Neural progenitor cell (in vitro differentiated cells): ENCODE results near the gene DISC1. TPM values are rescaled to one million over a fixed set of nuclear protein-coding genes. Genes with fewer than 3 reads are reported as not detected.

Source experiments
- DNase-seq: peaks from one replicate; pipeline ENCODE4 v3.0.0-alpha.2; 2016; ENCODE audit warnings: low spot score
- H2AFZ ChIP-seq: fragments of 200-600 bp; sonication (generic); replicated peaks from 2 replicates; pipeline ENCODE4 v1.6.1; 2016; ENCODE audit warnings: antibody characterized with exemption
- H3F3A ChIP-seq: fragments of 200-600 bp; sonication (generic); 2 replicates; pipeline ENCODE4 v1.6.1; 2016; ENCODE audit warnings: antibody characterized with exemption, low read depth
- H3K27ac ChIP-seq: fragments of 200-600 bp; sonication (generic); 2 replicates; pipeline ENCODE4 v1.5.1; 2016; ENCODE audit warnings: mild to moderate bottlenecking
- H3K27me3 ChIP-seq: fragments of 200-600 bp; sonication (generic); 2 replicates; pipeline ENCODE4 v1.6.1; 2016; ENCODE audit warnings: mild to moderate bottlenecking, moderate library complexity
- H3K36me3 ChIP-seq: fragments of 200-600 bp; sonication (generic); 2 replicates; pipeline ENCODE4 v1.5.1; 2016
- H3K4me1 ChIP-seq: fragments of 200-600 bp; sonication (generic); 2 replicates; pipeline ENCODE4 v1.6.1; 2016; ENCODE audit warnings: mixed run types
- H3K4me2 ChIP-seq: fragments of 200-600 bp; sonication (generic); 2 replicates; pipeline ENCODE4 v1.6.1; 2016
- H3K4me3 ChIP-seq: fragments of 200-600 bp; sonication (generic); 2 replicates; pipeline ENCODE4 v1.5.1; 2016
- H3K79me2 ChIP-seq: fragments of 200-600 bp; sonication (generic); 2 replicates; pipeline ENCODE4 v1.6.1; 2016; ENCODE audit warnings: low read depth
- H3K9ac ChIP-seq: fragments of 200-600 bp; sonication (generic); 2 replicates; pipeline ENCODE4 v1.6.1; 2016
- H3K9me3 ChIP-seq: fragments of 200-600 bp; sonication (generic); 2 replicates; pipeline ENCODE4 v1.5.1; 2016; ENCODE audit warnings: low read depth
- H4K20me1 ChIP-seq: fragments of 200-600 bp; sonication (generic); 2 replicates; pipeline ENCODE4 v1.6.1; 2016; ENCODE audit warnings: low read depth
- H3K27ac Mint-ChIP-seq: 3 replicates; pipeline ENCODE4 v1.8.0; 2021; ENCODE audit warnings: mixed read lengths
- H3K27me3 Mint-ChIP-seq: 2 replicates; pipeline ENCODE4 v1.8.0; 2022; ENCODE audit warnings: low read depth, mild to moderate bottlenecking, inconsistent platforms, moderate library complexity, mixed read lengths; ENCODE audit not compliant: insufficient read depth
- H3K36me3 Mint-ChIP-seq: 3 replicates; pipeline ENCODE4 v1.8.0; 2021; ENCODE audit warnings: mixed read lengths
- H3K4me1 Mint-ChIP-seq: 3 replicates; pipeline ENCODE4 v1.8.0; 2021; ENCODE audit warnings: mixed read lengths
- H3K4me3 Mint-ChIP-seq: 3 replicates; pipeline ENCODE4 v1.8.0; 2021; ENCODE audit warnings: mild to moderate bottlenecking, moderate library complexity, mixed read lengths
- H3K9me3 Mint-ChIP-seq: 3 replicates; pipeline ENCODE4 v1.8.0; 2020; ENCODE audit warnings: mixed read lengths
- EZH2 ChIP-seq: fragments of 200-600 bp; sonication (generic); IDR thresholded peaks from 2 replicates; pipeline ENCODE4 v1.6.1; 2017; ENCODE audit warnings: antibody characterized with exemption, mild to moderate bottlenecking, moderate library complexity
- EZH2phosphoT487 ChIP-seq: fragments of 200-600 bp; sonication (generic); IDR thresholded peaks from 2 replicates; pipeline ENCODE4 v1.6.1; 2017; ENCODE audit warnings: antibody characterized with exemption
- total RNA-seq: library from RNA; depleted of rRNA; stranded (reverse); fragments of >200 nt; gene quantifications from 2 replicates; pipeline ENCODE4 v1.2.3, GENCODE V29; 2015; ENCODE audit warnings: low replicate concordance
- TF ChIP-seq, protein P1 (sequence below): fragments of 200-600 bp; sonication (generic); IDR thresholded peaks from 2 replicates; pipeline ENCODE4 v1.5.1; 2017; ENCODE audit warnings: antibody characterized with exemption, mild to moderate bottlenecking

The DISC1 gene
- total RNA-seq, 1 donor from 2014 or later = 1.8 TPM

DNA sequence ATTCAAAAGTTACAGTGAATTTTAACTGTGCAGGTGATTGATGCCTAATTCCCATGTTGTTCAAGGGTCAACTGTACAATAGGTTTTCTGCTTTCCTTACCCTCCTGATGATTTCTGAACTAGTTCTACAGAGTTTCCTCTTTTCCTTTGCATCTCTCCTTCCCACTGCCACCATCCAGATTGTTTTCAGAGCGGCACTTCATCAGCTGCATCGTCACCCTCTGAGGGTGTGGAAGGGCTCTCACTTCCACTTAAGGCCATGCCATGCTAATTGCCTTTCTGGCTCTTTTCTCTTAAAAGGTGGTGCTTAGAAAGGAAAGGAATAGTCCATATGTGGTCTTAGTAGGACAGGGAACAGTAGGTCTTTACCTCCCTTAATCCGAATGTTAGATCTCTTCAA, 39.1 kb downstream of the DISC1 start:
- no peak overlapping the region for H3K27ac ChIP-seq
- no peak overlapping the region for H2AFZ ChIP-seq
- peaks cover 2% of the 10 kb centered on the region for H3K27me3 Mint-ChIP-seq
- no peaks in the 10 kb centered on the region for H3K79me2 ChIP-seq
- H3F3A ChIP-seq = no peaks in the 10 kb centered on the region
- no peak overlapping the region for H3K4me2 ChIP-seq
- TF ChIP-seq EZH2phosphoT487 (no peak), EZH2 (no peak)
- TF ChIP-seq, protein P1, sequence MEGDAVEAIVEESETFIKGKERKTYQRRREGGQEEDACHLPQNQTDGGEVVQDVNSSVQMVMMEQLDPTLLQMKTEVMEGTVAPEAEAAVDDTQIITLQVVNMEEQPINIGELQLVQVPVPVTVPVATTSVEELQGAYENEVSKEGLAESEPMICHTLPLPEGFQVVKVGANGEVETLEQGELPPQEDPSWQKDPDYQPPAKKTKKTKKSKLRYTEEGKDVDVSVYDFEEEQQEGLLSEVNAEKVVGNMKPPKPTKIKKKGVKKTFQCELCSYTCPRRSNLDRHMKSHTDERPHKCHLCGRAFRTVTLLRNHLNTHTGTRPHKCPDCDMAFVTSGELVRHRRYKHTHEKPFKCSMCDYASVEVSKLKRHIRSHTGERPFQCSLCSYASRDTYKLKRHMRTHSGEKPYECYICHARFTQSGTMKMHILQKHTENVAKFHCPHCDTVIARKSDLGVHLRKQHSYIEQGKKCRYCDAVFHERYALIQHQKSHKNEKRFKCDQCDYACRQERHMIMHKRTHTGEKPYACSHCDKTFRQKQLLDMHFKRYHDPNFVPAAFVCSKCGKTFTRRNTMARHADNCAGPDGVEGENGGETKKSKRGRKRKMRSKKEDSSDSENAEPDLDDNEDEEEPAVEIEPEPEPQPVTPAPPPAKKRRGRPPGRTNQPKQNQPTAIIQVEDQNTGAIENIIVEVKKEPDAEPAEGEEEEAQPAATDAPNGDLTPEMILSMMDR = no peak
- no peaks in the 10 kb centered on the region for H3K36me3 ChIP-seq
- no peaks in the 10 kb centered on the region for H3K36me3 Mint-ChIP-seq
- peaks cover 10% of the 10 kb centered on the region for H3K4me1 Mint-ChIP-seq
- peaks cover 17% of the 10 kb centered on the region for H3K9me3 Mint-ChIP-seq
- H3K4me3 Mint-ChIP-seq = no peak overlapping the region
- no peak overlapping the region for H3K4me3 ChIP-seq
- no peaks in the 10 kb centered on the region for H4K20me1 ChIP-seq
- peaks cover 4% of the 10 kb centered on the region for H3K4me1 ChIP-seq
- peaks cover 3% of the 10 kb centered on the region for H3K9me3 ChIP-seq
- no peak overlapping the region for H3K9ac ChIP-seq
- no peak overlapping the region for H3K27ac Mint-ChIP-seq
- H3K27me3 ChIP-seq = no peaks in the 10 kb centered on the region
- DNase-seq = no peak

DNA sequence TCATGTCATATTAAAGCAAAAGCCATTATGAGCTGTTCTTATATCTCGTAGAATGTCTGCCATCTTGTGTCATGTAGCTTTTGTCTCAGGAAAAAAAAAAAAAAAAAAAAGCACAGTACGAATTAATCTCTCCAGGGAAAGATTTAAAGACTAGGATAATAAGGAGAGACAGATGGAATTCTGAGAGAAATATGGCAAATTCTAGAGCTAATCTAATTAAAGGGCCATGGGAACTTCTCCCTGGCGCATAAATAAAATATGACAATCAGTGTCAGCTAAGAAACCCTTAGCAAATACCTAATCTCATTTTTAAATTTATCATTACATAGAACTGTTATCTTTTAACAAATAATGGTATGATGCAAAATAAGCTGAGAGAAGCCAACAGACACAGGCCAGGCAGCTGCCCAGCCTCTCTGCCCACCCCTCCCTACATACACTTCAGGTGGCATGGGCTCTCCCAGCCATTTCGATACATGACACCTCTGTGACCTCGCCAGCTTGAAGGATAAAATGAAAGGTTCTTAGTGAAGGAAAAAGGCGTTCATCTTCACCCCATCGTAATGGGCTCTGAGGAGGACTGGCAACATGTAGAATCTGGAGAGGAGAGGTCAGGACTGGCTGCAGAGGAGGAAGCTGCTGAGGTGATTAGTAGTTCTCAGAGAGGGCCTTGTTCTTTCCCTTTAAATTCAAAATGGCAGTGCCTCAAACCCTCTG, 39.8 kb downstream of the DISC1 start:
- Mint-ChIP-seq H3K4me3 (no peak overlapping the region), H3K27ac (peak overlapping the region; percentile 12), H3K27me3 (peaks cover 2% of the 10 kb centered on the region), H3K4me1 (peaks cover 10% of the 10 kb centered on the region), H3K9me3 (peaks cover 18% of the 10 kb centered on the region), H3K36me3 (no peaks in the 10 kb centered on the region)
- H3K79me2 ChIP-seq = no peaks in the 10 kb centered on the region
- DNase-seq = no peak
- no peaks in the 10 kb centered on the region for H3K27me3 ChIP-seq
- peaks cover 4% of the 10 kb centered on the region for H3K4me1 ChIP-seq
- H3K27ac ChIP-seq = no peak overlapping the region
- no peaks in the 10 kb centered on the region for H3K36me3 ChIP-seq
- TF ChIP-seq, protein P1 = no peak
- no peak overlapping the region for H3K9ac ChIP-seq
- H3K9me3 ChIP-seq = peaks cover 3% of the 10 kb centered on the region
- no peak overlapping the region for H3K4me3 ChIP-seq
- H3F3A ChIP-seq = no peaks in the 10 kb centered on the region
- no peaks in the 10 kb centered on the region for H4K20me1 ChIP-seq
- no peak overlapping the region for H2AFZ ChIP-seq
- no peak overlapping the region for H3K4me2 ChIP-seq

DNA sequence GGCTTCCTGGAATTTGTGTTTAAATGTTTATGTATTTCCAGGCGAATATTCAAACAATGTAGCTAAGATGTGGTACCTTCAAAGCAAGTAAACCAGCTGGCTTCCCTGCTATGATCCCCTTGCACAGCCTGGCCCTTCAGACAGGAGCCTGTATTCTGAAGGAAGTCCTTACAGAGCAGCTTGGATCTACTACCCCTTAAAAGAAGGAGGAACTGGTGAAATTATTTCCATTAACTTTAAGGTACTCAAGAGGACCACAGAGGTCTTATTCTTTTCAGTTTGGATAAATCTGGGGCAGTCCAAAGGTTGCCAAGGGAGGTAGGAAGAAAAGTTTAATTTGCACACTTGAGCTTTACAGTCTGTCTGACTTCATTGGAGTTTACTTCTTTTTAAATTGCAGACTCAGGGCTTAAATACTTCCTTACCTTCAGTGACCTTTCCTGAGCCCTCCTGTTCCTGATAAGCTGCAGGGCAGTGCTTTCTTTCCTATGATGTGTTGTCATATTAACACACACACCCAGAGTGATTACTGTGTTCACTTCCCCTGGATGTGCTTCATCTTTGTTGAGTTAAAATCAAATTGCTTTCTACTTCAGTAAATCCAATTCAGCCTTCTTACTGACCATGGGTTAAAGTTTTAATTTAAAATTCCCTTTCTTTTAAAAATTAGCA, 40.5 kb downstream of the DISC1 start:
- Histone ChIP-seq H3K4me2 (no peak overlapping the region), H3F3A (no peaks in the 10 kb centered on the region), H3K9ac (no peak overlapping the region), H3K79me2 (no peaks in the 10 kb centered on the region), H3K27ac (no peak overlapping the region), H4K20me1 (no peaks in the 10 kb centered on the region), H3K4me3 (no peak overlapping the region), H3K36me3 (no peaks in the 10 kb centered on the region), H3K9me3 (peaks cover 3% of the 10 kb centered on the region), H3K27me3 (no peaks in the 10 kb centered on the region), H3K4me1 (peaks cover 4% of the 10 kb centered on the region), H2AFZ (no peak overlapping the region)
- peaks cover 10% of the 10 kb centered on the region for H3K4me1 Mint-ChIP-seq
- H3K27ac Mint-ChIP-seq = peak overlapping the region; percentile 64
- H3K27me3 Mint-ChIP-seq = peaks cover 2% of the 10 kb centered on the region
- H3K9me3 Mint-ChIP-seq = peaks cover 18% of the 10 kb centered on the region
- no peak overlapping the region for H3K4me3 Mint-ChIP-seq
- TF ChIP-seq EZH2 = no peak
- TF ChIP-seq EZH2phosphoT487 = no peak
- TF ChIP-seq, protein P1 = no peak
- no peak for DNase-seq
- H3K36me3 Mint-ChIP-seq = no peaks in the 10 kb centered on the region
